Activated naive CD4-positive, alpha-beta T cell (primary cell): ENCODE measurements around the gene OR2V2.
"Not testable (repeated sequence)": the region's sequence is repeated elsewhere in the genome, so short reads cannot be mapped to it uniquely, and the experiment has no call there.

Experiments used
- DNase-seq, 4 experiments: peaks; one replicate each; lab custom pipeline; 2025; lab: John Stamatoyannopoulos, UW

The OR2V2 gene, protein sequence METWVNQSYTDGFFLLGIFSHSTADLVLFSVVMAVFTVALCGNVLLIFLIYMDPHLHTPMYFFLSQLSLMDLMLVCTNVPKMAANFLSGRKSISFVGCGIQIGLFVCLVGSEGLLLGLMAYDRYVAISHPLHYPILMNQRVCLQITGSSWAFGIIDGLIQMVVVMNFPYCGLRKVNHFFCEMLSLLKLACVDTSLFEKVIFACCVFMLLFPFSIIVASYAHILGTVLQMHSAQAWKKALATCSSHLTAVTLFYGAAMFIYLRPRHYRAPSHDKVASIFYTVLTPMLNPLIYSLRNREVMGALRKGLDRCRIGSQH

DNA sequence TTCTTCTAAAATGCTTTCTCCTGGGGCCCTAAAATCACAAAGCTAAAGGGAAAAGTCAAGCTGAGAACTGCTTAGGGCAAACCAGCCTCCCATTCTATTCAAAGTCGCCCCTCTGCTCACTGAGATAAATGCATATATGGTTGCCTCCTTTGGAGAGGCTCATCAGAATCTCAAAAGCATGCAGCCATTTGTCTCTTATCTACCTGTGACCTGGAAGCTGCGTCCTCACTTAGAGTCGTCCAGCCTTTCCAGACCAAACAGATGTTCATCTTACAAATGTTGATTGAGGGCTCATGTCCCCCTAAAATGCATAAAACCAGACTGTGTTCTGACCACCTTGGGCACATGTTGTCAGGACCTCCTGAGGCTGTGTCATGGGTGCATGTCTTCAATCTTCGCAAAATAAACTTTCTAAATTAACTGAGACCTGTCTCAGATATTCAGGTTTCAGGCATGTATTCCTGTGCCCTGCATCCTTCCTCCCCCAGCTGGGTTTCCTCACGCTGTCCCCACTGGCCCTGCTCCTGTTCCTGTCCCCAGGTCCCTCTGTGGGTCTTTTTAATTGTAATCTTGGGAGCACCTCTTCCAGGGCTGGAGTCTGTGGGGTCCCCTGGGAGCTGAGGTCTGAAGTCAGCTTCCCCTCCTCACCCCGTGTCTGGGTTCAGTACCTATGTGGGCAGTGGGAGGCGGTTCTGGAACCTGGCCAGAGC is at the start of gene OR2V2:
Gene OR2V2 (plus strand): TSS at position 660 of the 710 bp plus-strand sequence. CDS start 7,357 bp downstream, outside the sequence.
- DNase-seq = not testable (repeated sequence)

- not testable (repeated sequence) for DNase-seq
Measured at GRCh38 chr5:181097759-181098491, 49.5 kb upstream of the OR2V2 start.

DNA sequence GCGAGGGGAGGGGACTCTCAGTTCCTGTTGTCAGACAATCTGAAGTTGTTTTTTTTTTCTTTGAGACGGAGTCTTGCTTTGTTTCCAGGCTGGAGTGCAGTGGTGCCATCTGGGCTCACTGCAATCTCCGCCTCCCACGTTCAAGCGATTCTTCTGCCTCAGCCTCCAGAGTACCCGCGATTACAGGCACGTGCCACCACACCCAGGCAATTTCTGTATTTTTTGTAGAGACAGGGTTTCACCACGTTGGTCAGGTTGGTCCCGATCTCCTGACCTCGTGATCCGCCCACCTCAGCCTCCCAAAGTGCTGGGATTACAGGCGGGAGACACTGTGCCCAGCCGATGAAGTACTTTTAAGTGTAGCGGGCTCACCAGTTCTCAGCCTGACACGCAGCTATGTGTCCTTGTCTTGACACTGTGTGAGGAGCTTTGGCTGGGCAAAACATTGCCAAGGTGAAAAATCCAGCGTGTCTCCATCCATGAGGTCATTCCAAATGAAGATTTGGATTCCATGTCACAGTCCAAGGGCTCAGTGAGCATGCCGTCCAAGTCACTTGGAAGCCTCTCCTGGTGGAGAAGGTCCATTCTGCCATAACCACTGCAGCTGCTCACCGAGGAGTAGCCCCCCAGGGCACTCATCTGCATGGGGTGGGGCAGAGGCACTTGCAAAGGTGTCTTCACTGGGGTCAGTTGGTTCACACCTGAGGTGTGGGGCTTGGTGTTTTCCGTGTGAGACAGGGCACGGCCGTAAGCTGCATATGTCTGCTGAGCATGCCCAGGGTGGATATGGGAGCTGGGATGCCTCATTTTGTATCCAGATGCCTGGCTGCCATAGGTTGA is 48.4 kb upstream of the OR2V2 start:
- no peak for DNase-seq

DNA sequence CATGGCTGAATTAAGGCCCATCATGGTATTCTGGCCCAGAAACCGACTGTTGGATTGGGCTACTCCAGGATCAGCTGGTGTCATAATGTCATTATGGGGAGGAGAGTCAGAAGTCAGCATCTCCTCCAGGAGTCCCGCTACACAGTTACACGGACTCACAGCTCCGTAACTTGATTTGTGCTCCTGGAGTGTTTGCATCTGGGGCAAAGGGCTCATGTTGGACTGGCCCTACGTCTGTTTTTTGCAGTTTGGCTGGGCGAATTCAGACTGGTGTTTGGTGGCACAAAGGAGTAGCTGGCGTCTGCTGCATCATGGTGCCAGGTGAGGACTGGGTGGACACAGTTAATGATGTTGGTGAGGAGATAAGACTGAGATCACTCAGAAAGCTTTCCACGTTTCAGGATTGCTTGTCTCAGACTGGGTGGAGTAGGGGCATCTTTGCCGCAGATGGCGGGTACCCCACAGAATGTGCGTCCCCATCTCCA is 47.7 kb upstream of the OR2V2 start:
- no peak for DNase-seq

DNA sequence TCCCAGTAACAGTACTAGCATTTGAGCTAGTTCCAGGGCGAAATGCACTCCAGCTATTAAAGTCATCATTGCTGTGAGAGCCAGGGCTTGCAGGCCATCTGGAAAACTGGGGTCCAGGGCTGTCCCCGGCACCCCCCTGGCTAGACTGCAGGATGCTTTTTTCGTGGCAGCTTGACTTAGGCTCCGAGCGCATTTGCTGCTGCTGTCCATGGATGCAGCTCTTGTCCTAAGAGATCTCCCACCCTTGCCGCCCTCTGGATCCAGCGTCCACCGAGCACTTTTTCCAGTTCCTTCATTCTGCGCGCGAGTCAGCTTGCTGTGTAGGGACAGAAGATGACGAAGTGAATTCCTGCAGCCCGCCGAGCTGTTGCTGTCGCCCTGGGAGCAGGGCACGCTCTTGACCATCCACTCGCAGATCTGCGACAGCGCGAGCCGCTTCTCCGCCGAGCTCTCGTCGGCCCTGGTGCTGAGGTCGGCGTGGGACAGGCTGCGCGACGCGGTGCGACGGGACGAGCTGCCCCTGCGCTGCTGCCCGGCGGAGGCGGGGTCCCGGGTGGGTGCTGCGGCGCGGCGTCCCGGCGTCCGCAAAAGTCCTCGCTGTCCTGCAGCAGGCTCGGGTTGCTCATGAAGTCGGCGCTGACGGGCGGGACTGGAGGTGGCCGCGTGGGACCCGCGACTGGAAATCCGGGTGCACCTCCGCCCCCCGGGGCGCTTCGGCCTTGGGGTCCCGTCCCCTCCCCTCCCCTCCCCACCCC is 47.1 kb upstream of the OR2V2 start:
- no peak for DNase-seq

DNA sequence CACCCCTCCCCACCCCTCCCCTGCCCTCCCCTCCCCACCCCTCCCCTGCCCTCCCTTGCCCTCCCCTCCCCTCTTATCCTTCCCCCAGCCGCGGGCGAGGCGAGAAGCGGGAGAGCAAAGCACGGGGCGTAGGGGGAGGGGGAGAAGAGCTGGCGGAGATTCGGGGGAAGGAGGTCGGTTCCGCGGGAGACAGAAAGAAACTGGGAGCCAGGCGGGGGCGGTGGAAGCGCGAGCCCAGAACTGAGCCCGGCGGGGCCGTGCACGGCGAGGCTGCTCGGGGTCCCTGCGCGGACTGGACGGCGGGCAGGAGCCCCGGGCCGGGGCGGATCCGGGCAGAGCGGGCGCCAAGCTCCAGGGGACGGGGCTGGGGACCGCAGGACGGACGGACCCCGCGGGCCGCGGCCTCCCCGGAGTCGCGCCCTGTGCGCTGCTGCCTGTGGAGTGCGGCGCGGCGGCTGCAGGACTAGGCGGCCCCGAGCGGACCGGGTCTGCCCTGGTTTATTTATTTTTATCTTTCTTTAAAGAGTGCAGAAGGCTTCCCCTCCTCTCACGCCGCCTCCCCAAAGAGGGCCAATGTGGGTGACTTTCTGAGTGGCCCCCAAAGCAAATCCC is 46.2 kb upstream of the OR2V2 start:
- DNase-seq = not testable (repeated sequence)

GRCh38 chr5:181101930-181102674 is 45.3 kb upstream of the OR2V2 start:
- not testable (repeated sequence) for DNase-seq

- not testable (repeated sequence) for DNase-seq
Measured at GRCh38 chr5:181104259-181104568, 43.2 kb upstream of the OR2V2 start.

DNA sequence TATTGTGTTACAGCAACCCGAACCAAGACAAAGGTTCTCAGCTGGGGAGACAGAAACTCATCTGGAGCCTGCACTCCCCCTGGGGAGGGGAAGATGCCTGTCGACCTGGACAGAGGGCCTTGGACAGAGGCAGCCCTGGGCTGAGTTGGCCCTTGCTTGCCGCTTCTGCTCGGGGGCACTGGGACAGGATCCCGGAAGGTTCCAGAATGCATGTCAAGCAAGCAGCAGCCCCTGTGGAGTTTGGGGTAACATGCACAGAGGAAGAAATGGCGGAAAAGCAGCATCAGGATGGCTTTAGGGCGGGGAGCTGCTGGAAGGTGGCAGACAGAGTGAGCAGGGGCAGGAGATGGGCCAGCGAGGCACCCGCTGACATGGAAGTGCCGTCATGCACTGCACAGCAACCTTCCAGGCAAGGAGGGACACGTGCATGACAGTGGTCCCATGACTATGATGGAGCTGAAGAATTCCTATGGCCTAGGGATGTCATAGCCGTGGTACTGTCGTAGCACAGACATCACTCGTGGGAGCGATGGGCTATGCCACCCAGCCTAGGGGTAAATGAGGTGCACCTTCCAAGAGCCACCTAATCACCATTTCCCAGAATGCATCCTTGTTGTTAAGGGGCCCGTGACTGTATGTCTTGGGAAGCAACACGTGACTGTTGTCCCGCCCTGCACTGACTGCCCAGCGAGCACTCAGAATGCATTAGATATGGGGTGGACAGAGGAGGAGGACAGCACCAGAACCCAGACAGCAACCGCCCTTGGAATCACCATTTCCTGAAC is 42.6 kb upstream of the OR2V2 start:
- not testable (repeated sequence) for DNase-seq

GRCh38 chr5:181105391-181106025 is 41.9 kb upstream of the OR2V2 start:
- no peak for DNase-seq

DNA sequence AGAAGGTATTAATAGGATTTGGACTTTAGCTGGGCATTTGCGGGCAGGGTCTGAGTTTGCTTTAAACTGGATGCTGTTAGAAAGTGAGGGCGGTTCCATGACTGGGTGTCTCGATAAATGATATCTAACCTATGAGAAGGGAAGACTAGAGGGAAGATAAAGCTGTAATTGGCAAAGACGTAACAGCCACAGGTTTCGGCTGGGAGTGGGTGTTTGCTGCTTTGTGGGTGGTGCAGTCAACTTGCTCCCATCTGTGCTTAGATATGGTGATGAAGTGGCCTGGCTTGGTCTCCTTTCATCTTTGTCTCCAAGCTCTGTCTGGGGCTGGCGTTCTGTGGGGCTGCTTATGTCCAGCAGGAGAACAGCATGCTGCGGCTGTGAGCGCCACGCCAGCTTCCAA is 39.7 kb upstream of the OR2V2 start:
- no peak for DNase-seq

DNA sequence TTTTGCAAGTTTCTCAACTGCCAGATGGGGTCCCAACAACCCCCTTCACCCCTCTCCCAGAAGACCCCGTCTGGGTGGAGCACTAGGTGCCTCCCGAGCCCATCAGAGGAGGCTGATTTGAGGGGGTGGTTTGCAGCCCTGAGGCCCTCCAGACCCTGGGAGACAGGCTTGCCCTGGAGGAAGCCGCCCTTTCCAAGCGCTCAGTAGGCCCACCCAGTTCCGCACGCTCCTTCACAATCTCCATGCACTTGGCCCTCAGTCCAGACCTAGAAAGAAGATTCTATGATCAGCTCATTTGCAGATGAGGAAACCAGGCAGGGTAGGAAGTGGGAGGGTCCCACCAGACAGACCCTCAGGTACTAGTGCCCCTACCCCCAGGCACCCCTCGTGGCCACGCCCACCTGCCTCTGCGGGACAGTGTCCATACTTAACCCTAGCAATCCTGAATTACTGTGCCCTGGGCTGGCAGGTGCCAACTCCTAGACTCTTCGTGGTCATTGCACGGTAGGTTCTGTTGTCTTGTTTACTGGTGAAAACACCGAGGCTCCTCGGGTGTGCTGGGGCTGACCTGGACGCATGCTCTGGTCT is 38.7 kb upstream of the OR2V2 start:
- DNase-seq = no peak

DNA sequence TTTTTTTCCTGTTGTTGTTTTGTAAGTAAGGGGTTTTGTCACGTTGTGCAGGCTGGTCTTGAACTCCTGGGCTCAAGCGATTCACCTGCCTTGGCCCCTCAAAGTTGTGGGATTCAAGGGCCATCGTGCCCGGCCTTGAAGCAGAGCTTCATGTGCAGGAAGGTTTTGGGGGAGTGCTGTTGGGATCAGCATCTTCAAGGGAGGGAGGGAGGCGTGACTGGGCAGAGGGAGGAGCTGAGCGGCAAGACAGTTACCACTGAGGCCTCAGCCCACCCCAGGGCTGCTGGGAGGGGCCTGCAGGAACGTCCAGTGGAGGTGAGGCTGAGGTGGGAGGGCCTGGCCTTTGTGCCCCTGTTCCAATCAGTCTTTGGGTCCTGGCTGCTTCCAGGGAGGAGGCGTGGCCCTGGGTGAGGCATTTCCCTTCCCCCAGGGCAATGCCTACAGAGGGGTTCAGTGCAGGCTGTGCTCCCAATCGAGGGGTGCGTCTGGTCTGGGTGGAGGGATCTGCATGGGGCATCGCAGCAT is 37.8 kb upstream of the OR2V2 start:
- no peak for DNase-seq

GRCh38 chr5:181111010-181111409 is 36.4 kb upstream of the OR2V2 start:
- no peak for DNase-seq

- DNase-seq = no peak
Measured at GRCh38 chr5:181112476-181112875, 34.9 kb upstream of the OR2V2 start.

DNA sequence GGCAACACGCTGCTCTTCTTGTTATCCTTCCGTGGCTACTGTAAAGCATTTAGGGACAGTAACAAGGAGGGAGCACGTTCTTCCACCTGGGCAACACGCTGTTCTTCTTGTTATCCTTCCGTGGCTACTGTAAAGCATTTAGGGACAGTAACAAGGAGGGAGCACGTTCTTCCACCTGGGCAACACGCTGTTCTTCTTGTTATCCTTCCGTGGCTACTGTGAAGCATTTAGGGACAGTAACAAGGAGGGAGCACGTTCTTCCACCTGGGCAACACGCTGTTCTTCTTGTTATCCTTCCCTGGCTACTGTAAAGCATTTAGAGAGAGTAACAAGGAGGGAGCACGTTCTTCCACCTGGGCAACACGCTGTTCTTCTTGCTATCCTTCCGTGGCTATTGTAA is 33.8 kb upstream of the OR2V2 start:
- DNase-seq = not testable (repeated sequence)

- no peak for DNase-seq
Measured at GRCh38 chr5:181114284-181114843, 33.0 kb upstream of the OR2V2 start.
